OCI-LY7 (cell line): ENCODE data around the gene GLT8D2.

Experiments
- CTCF ChIP-seq: fragments of 200-600 bp; sonication (generic); conservative IDR thresholded peaks from 2 replicates; pipeline ENCODE4 v1.5.1; 2014; ENCODE audit warnings: mild to moderate bottlenecking, antibody characterized with exemption, low read length, moderate library complexity, mixed read lengths
- EZH2phosphoT487 ChIP-seq: fragments of 200-600 bp; sonication (generic); IDR thresholded peaks from 2 replicates; pipeline ENCODE4 v1.6.1; 2018; ENCODE audit warnings: low read depth, borderline replicate concordance, mild to moderate bottlenecking, mixed run types, antibody characterized with exemption, low read length, moderate library complexity, mixed read lengths

- no peak for TF ChIP-seq EZH2phosphoT487
- TF ChIP-seq CTCF = no peak
Observed at GRCh38 chr12:103975368-103975767, 74.6 kb downstream of the GLT8D2 start.
